ENCODE results near the gene KCNJ6.

Gene KCNJ6

DNA sequence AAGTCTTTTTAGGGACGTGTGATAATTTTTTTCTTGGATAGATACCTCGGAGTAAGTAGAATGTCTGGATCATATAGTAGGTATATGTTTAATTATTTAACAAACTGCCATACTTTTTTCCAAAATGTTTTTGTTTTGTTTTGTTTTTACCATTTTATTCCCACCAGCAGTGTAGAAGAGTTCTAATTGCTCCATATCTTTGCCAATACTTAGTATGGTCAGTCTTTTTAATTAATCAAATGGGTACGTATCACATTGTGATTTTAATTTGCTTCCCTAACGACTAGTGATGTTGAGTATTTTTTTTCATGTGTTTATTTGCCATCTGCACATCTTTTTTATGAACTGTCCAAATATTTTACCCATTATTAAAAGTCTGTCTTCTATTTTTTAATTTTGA is 23.6 kb upstream of the KCNJ6 start:
- ChIA-PET CTCF (no interaction called here), POLR2A (no interaction called here)
- no peaks in the 10 kb centered on the region for H3K4me1 ChIP-seq (ENCODE audit: control extremely low read depth in 1 of 4, control insufficient read depth in 4 of 4, insufficient read depth in 4 of 4, low read length in 3 of 4)
- peaks cover 0 to 5% (median 0%) of the 10 kb centered on the region in 5 experiments for H3K9me3 ChIP-seq (ENCODE audit: control extremely low read depth in 1 of 5, control insufficient read depth in 4 of 5, insufficient read depth in 2 of 5, low read depth in 1 of 5, low read length in 4 of 5)
- no CpG with 5 or more reads among the region's 4 CpGs for WGBS (ENCODE audit: insufficient coverage)
- no peak for DNase-seq
- H3K36me3 ChIP-seq (ENCODE audit: control insufficient read depth in 4 of 4, insufficient read depth in 4 of 4, low read length in 3 of 4) = no peaks in the 10 kb centered on the region
- no peak overlapping the region for H3K27ac ChIP-seq (ENCODE audit: insufficient read depth in 1 of 2, low read depth in 1 of 2, low read length in 2 of 2, poor library complexity in 1 of 2, severe bottlenecking in 2 of 2)
- H3K4me3 ChIP-seq (ENCODE audit: control insufficient read depth in 1 of 7, extremely low read depth in 1 of 7, insufficient read depth in 4 of 7, low read depth in 2 of 7, low read length in 6 of 7) = no peak overlapping the region
- H3K27me3 ChIP-seq (replicated peaks in 2 of 5; ENCODE audit: control insufficient read depth in 4 of 5, insufficient read depth in 5 of 5, low read length in 4 of 5) = peaks cover 0 to 3% (median 0%) of the 10 kb centered on the region in 5 experiments

DNA sequence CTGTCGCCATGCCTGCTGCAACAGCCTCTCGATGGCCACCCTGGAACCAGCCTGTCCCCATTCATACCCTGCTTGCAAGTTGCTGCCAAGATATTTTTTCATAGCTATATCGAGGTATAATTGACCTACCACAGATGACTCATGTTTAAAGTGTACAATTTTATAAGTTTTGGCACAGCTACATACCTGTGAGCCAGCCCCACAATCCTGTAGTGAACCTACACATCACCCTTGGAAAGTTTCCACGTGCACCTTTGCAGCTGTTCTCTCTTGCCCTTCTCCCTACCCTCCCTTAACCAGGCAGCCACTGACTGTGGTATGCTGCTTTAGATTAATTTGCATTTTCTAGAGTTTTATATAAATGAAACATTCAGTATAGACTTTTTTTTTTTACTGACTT is 23.0 kb upstream of the KCNJ6 start:
- no peaks in the 10 kb centered on the region for H3K4me1 ChIP-seq (ENCODE audit: control extremely low read depth in 1 of 4, control insufficient read depth in 4 of 4, insufficient read depth in 4 of 4, low read length in 3 of 4)
- ChIA-PET POLR2A (interaction anchor here (0.6 kb wide), 1 partner anchor 950 kb away, joined by 5 read pairs; no protein-coding TSS in a partner anchor), CTCF (no interaction called here)

DNA sequence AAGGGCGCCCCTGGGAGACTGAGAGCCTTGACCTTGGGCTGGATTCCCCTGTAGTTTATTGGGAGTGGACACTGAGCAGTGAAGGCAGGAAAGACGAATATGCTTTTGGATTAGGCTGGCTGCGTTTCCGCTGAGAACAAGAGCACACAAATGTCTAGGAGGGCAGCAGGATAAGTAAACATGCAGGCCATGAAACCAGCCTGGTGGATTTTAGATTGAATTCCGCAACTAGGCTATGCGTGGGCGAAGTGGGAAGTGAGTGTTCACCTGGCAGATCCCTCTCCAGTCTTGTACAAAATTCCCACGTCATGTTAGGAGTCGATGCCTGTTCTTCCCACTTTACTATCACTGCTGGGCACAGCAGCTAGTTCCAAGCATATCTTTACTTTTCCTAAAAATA is 21.4 kb upstream of the KCNJ6 start:
- CTCF ChIA-PET = no interaction called here
- POLR2A ChIA-PET = no interaction called here

More for the DNA sequence above, 23.0 kb upstream of the KCNJ6 start:
- WGBS (ENCODE audit: insufficient coverage) = 89% methylated on average over 2 of the region's 4 CpGs
- Histone ChIP-seq H3K27ac (ENCODE audit: insufficient read depth in 1 of 2, low read depth in 1 of 2, low read length in 2 of 2, poor library complexity in 1 of 2, severe bottlenecking in 2 of 2) (no peak overlapping the region), H3K27me3 (replicated peaks in 2 of 5; ENCODE audit: control insufficient read depth in 4 of 5, insufficient read depth in 5 of 5, low read length in 4 of 5) (peaks cover 0 to 3% (median 0%) of the 10 kb centered on the region in 5 experiments), H3K9me3 (ENCODE audit: control extremely low read depth in 1 of 5, control insufficient read depth in 4 of 5, insufficient read depth in 2 of 5, low read depth in 1 of 5, low read length in 4 of 5) (peaks cover 0 to 5% (median 0%) of the 10 kb centered on the region in 5 experiments), H3K4me3 (ENCODE audit: control insufficient read depth in 1 of 7, extremely low read depth in 1 of 7, insufficient read depth in 4 of 7, low read depth in 2 of 7, low read length in 6 of 7) (no peak overlapping the region), H3K36me3 (ENCODE audit: control insufficient read depth in 4 of 4, insufficient read depth in 4 of 4, low read length in 3 of 4) (no peaks in the 10 kb centered on the region)
- no peak for DNase-seq

DNA sequence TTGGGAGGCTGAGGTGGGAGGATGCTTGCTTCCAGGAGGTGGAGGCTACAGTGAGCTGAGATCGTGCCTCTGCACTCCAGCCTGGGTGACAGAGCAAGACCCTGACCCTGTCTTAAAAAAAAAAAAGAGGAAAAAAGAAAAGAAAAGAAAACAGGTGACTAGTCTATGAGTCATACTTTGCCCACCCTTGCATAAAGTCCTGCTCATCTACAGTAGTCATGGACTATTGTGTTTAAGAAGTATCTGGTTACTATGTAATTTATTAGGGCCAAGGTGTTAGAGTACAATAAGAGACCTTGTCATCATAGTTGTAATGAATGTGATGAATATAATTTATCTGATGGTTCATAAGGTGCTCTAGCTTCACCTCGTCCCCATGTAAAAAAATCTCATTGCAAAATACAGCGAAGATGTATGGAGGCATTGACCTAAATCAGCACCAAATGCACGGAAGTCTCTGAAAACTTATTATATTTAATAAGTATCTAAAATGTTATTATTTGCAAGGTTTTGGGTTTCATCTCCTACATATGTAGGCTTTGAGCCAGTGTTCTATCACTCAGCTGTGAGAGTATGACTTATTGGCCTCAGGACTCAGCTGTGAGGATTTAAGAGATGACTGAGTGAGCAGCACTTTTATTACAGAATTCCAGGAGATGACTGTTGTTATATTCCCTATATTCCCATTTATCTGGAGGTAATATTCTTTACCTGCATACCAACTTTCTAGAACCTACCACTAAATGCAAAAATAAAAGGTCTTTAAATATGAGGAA is 19.9 kb upstream of the KCNJ6 start:
- POLR2A ChIA-PET = no interaction called here
- DNase-seq = no peak
- no peak overlapping the region for H3K27ac ChIP-seq (ENCODE audit: insufficient read depth in 1 of 2, low read depth in 1 of 2, low read length in 2 of 2, poor library complexity in 1 of 2, severe bottlenecking in 2 of 2)
- 100% methylated on average over 1 of the region's 4 CpGs for WGBS (ENCODE audit: insufficient coverage)
- no peaks in the 10 kb centered on the region for H3K4me1 ChIP-seq (ENCODE audit: control extremely low read depth in 1 of 4, control insufficient read depth in 4 of 4, insufficient read depth in 4 of 4, low read length in 3 of 4)
- no peak overlapping the region for H3K4me3 ChIP-seq (ENCODE audit: control insufficient read depth in 1 of 7, extremely low read depth in 1 of 7, insufficient read depth in 4 of 7, low read depth in 2 of 7, low read length in 6 of 7)
- peaks cover 2 to 17% (median 3%) of the 10 kb centered on the region in 5 experiments for H3K9me3 ChIP-seq (ENCODE audit: control extremely low read depth in 1 of 5, control insufficient read depth in 4 of 5, insufficient read depth in 2 of 5, low read depth in 1 of 5, low read length in 4 of 5)
- H3K36me3 ChIP-seq (ENCODE audit: control insufficient read depth in 4 of 4, insufficient read depth in 4 of 4, low read length in 3 of 4) = no peaks in the 10 kb centered on the region
- CTCF ChIA-PET = no interaction called here
- peaks cover 0 to 5% (median 0%) of the 10 kb centered on the region in 5 experiments for H3K27me3 ChIP-seq (replicated peaks in 2 of 5; ENCODE audit: control insufficient read depth in 4 of 5, insufficient read depth in 5 of 5, low read length in 4 of 5)

More for the DNA sequence above, 21.4 kb upstream of the KCNJ6 start:
- DNase-seq = no peak
- Histone ChIP-seq H3K4me1 (ENCODE audit: control extremely low read depth in 1 of 4, control insufficient read depth in 4 of 4, insufficient read depth in 4 of 4, low read length in 3 of 4) (no peaks in the 10 kb centered on the region), H3K27ac (ENCODE audit: insufficient read depth in 1 of 2, low read depth in 1 of 2, low read length in 2 of 2, poor library complexity in 1 of 2, severe bottlenecking in 2 of 2) (no peak overlapping the region), H3K4me3 (ENCODE audit: control insufficient read depth in 1 of 7, extremely low read depth in 1 of 7, insufficient read depth in 4 of 7, low read depth in 2 of 7, low read length in 6 of 7) (no peak overlapping the region), H3K36me3 (ENCODE audit: control insufficient read depth in 4 of 4, insufficient read depth in 4 of 4, low read length in 3 of 4) (no peaks in the 10 kb centered on the region), H3K27me3 (replicated peaks in 2 of 5; ENCODE audit: control insufficient read depth in 4 of 5, insufficient read depth in 5 of 5, low read length in 4 of 5) (peaks cover 0 to 5% (median 0%) of the 10 kb centered on the region in 5 experiments), H3K9me3 (ENCODE audit: control extremely low read depth in 1 of 5, control insufficient read depth in 4 of 5, insufficient read depth in 2 of 5, low read depth in 1 of 5, low read length in 4 of 5) (peaks cover 2 to 12% (median 2%) of the 10 kb centered on the region in 5 experiments)
- 94% methylated on average over 8 of the region's 9 CpGs for WGBS (ENCODE audit: insufficient coverage)

DNA sequence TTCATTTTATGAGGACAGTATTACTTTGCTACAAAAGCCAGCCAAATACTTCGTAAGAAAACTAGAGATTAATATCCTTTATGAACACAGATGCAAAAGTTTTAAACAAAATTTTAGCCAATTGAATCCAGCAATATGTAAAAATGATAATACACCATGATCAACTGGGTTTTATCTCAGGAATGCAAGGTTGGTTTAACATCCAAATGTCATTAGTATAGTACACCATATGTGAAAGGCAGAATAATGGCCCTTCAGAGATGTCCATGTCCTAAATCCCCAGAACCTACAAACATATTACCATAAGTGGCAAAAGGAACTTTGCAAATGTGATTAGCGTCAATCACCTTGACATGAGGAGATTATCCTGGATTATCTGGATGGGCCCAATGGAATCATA is 16.7 kb upstream of the KCNJ6 start:
- no peaks in the 10 kb centered on the region for H3K4me1 ChIP-seq (ENCODE audit: control extremely low read depth in 1 of 4, control insufficient read depth in 4 of 4, insufficient read depth in 4 of 4, low read length in 3 of 4)
- POLR2A ChIA-PET = no interaction called here
- peaks cover 2 to 13% (median 3%) of the 10 kb centered on the region in 5 experiments for H3K9me3 ChIP-seq (ENCODE audit: control extremely low read depth in 1 of 5, control insufficient read depth in 4 of 5, insufficient read depth in 2 of 5, low read depth in 1 of 5, low read length in 4 of 5)
- H3K4me3 ChIP-seq (ENCODE audit: control insufficient read depth in 1 of 7, extremely low read depth in 1 of 7, insufficient read depth in 4 of 7, low read depth in 2 of 7, low read length in 6 of 7) = no peak overlapping the region
- CTCF ChIA-PET = interaction anchor here (1.2 kb wide), 1 partner anchor 11 kb away, joined by 3 read pairs; no protein-coding TSS in a partner anchor
- no peak for DNase-seq
- no peaks in the 10 kb centered on the region for H3K36me3 ChIP-seq (ENCODE audit: control insufficient read depth in 4 of 4, insufficient read depth in 4 of 4, low read length in 3 of 4)
- no peak overlapping the region for H3K27ac ChIP-seq (ENCODE audit: insufficient read depth in 1 of 2, low read depth in 1 of 2, low read length in 2 of 2, poor library complexity in 1 of 2, severe bottlenecking in 2 of 2)
- H3K27me3 ChIP-seq (replicated peaks in 2 of 5; ENCODE audit: control insufficient read depth in 4 of 5, insufficient read depth in 5 of 5, low read length in 4 of 5) = peaks cover 0 to 5% (median 0%) of the 10 kb centered on the region in 5 experiments
- no CpG with 5 or more reads among the region's 2 CpGs for WGBS (ENCODE audit: insufficient coverage)

DNA sequence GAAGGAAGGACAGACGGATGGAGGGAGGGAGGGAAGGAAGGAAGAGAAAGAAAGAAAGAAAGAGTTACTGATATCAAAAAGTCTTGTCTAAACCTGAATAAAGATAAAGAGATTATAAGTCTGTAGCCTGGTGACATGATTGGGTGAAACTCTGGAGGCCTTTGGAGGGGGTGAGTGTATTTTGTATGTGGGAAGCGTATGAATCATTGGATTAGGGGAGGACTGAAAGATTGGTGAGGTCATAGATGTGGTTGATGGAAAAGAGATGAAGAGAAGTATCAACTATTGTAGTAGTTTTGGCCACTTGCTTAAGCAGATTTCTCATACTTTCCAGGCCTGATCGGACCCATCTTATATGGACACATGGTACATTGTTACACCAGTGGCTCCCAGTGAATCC is 11.5 kb upstream of the KCNJ6 start:
- DNase-seq = no peak
- Histone ChIP-seq H3K4me1 (ENCODE audit: control extremely low read depth in 1 of 4, control insufficient read depth in 4 of 4, insufficient read depth in 4 of 4, low read length in 3 of 4) (no peaks in the 10 kb centered on the region), H3K9me3 (ENCODE audit: control extremely low read depth in 1 of 5, control insufficient read depth in 4 of 5, insufficient read depth in 2 of 5, low read depth in 1 of 5, low read length in 4 of 5) (peaks cover 0 to 11% (median 0%) of the 10 kb centered on the region in 5 experiments), H3K4me3 (ENCODE audit: control insufficient read depth in 1 of 7, extremely low read depth in 1 of 7, insufficient read depth in 4 of 7, low read depth in 2 of 7, low read length in 6 of 7) (no peak overlapping the region), H3K36me3 (ENCODE audit: control insufficient read depth in 4 of 4, insufficient read depth in 4 of 4, low read length in 3 of 4) (no peaks in the 10 kb centered on the region), H3K27ac (ENCODE audit: insufficient read depth in 1 of 2, low read depth in 1 of 2, low read length in 2 of 2, poor library complexity in 1 of 2, severe bottlenecking in 2 of 2) (no peak overlapping the region), H3K27me3 (replicated peaks in 2 of 5; ENCODE audit: control insufficient read depth in 4 of 5, insufficient read depth in 5 of 5, low read length in 4 of 5) (peaks cover 0 to 4% (median 2%) of the 10 kb centered on the region in 5 experiments)
- POLR2A ChIA-PET = no interaction called here
- WGBS (ENCODE audit: insufficient coverage) = 98% methylated on average over 3 of the region's 3 CpGs
- CTCF ChIA-PET = no interaction called here

DNA sequence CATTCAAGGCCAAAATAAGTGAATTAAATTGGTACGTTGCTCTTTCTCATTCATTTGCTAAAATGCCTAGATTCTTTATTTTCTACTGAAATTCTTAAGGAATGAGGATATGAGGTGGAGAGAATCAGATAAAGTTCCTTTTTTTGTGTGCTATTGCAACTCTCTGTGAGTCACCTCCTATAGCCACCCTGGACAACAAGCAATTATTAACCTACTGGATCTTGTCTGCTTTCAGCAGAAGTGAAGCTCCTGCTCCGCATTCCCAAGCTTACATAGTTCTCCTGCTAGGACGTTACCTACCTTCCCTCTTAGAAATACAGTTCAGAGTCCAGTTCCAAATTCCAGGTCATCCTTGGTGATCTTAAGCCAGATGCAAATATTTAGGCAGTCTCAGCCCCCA is 4.8 kb upstream of the KCNJ6 start:
- peaks cover 0 to 7% (median 4%) of the 10 kb centered on the region in 4 experiments for H3K4me1 ChIP-seq (ENCODE audit: control extremely low read depth in 1 of 4, control insufficient read depth in 4 of 4, insufficient read depth in 4 of 4, low read length in 3 of 4)
- no peak overlapping the region for H3K4me3 ChIP-seq (ENCODE audit: control insufficient read depth in 1 of 7, extremely low read depth in 1 of 7, insufficient read depth in 4 of 7, low read depth in 2 of 7, low read length in 6 of 7)
- no peak for DNase-seq
- peaks cover 0 to 6% (median 0%) of the 10 kb centered on the region in 5 experiments for H3K9me3 ChIP-seq (ENCODE audit: control extremely low read depth in 1 of 5, control insufficient read depth in 4 of 5, insufficient read depth in 2 of 5, low read depth in 1 of 5, low read length in 4 of 5)
- ChIA-PET CTCF (no interaction called here), POLR2A (no interaction called here)
- 100% methylated on average over 1 of the region's 3 CpGs for WGBS (ENCODE audit: insufficient coverage)
- H3K27ac ChIP-seq (ENCODE audit: insufficient read depth in 1 of 2, low read depth in 1 of 2, low read length in 2 of 2, poor library complexity in 1 of 2, severe bottlenecking in 2 of 2) = no peak overlapping the region
- no peaks in the 10 kb centered on the region for H3K36me3 ChIP-seq (ENCODE audit: control insufficient read depth in 4 of 4, insufficient read depth in 4 of 4, low read length in 3 of 4)
- peaks cover 10 to 40% (median 19%) of the 10 kb centered on the region in 5 experiments for H3K27me3 ChIP-seq (replicated peaks in 2 of 5; ENCODE audit: control insufficient read depth in 4 of 5, insufficient read depth in 5 of 5, low read length in 4 of 5)

Data from common myeloid progenitor, CD34-positive (primary cell).